ENCODE data around the gene CASP10.
A peak's percentile ranks its signal among the peaks of the same experiment; 100 is the strongest.

The CASP10 gene

DNA sequence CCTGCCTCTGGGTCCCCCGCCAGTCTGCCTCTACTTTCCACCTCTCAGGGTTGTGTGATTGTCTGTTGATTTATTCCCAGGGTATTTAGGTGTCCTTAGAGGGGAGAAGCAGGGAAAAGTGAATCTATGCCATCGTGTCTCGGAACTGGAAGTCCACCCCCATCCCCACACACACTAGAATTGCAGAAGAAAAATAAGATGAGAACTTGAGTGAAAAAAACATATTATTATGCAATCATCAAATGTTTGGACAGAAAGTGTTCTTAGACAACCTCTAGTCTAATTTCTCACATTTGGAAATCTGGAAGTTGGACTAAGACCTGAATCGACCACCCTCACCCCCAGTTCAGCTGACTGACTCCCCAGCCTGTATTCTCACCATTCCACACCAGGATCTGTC, 63.3 kb downstream of the CASP10 start:
- H3K36me3 Mint-ChIP-seq (ENCODE audit: low read depth) = peaks cover 57% of the 10 kb centered on the region
- H3K27ac Mint-ChIP-seq = no peak overlapping the region
- peaks cover 42% of the 10 kb centered on the region for H3K4me1 Mint-ChIP-seq (ENCODE audit: low read depth)
- H3K4me3 Mint-ChIP-seq = no peak overlapping the region
- H3K27me3 Mint-ChIP-seq (ENCODE audit: low read depth) = no peaks in the 10 kb centered on the region
- H3K9me3 Mint-ChIP-seq = peaks cover 20% of the 10 kb centered on the region

GRCh38 chr2:201248288-201248844, 65.4 kb downstream of the CASP10 start:
- Mint-ChIP-seq H3K27ac (no peak overlapping the region), H3K4me1 (ENCODE audit: low read depth) (peaks cover 48% of the 10 kb centered on the region), H3K36me3 (ENCODE audit: low read depth) (peaks cover 50% of the 10 kb centered on the region), H3K9me3 (peaks cover 17% of the 10 kb centered on the region), H3K4me3 (no peak overlapping the region), H3K27me3 (ENCODE audit: low read depth) (no peaks in the 10 kb centered on the region)

GRCh38 chr2:201249889-201250288, 66.9 kb downstream of the CASP10 start:
- Mint-ChIP-seq H3K4me3 (no peak overlapping the region), H3K27me3 (ENCODE audit: low read depth) (no peaks in the 10 kb centered on the region), H3K27ac (no peak overlapping the region), H3K36me3 (ENCODE audit: low read depth) (peaks cover 52% of the 10 kb centered on the region), H3K9me3 (peaks cover 17% of the 10 kb centered on the region), H3K4me1 (ENCODE audit: low read depth) (peaks cover 52% of the 10 kb centered on the region)

DNA sequence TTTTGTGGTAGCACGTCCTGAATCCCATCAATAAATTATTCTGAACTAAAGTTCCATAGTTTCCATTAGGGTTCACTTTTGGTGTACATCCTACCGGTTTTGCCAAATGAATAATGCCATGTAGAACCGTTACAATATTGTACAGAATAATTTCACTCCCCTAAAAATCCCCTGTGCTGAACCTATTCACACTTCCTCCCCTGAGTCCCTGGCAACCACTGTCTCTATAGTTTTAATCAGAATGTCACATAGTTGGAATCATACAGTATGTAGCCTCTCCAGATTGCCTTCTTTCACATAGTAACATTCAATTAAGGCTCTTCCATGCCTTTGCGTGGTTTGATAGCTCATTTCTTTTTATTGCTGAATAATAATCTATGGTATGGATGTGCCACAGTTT, 67.8 kb downstream of the CASP10 start:
- H3K27ac Mint-ChIP-seq = peak overlapping the region; percentile 8

GRCh38 chr2:201254081-201254730, 71.3 kb downstream of the CASP10 start:
- Mint-ChIP-seq H3K4me3 (peak overlapping the region; percentile 55), H3K36me3 (ENCODE audit: low read depth) (peaks cover 36% of the 10 kb centered on the region), H3K27me3 (ENCODE audit: low read depth) (no peaks in the 10 kb centered on the region), H3K4me1 (ENCODE audit: low read depth) (peaks cover 65% of the 10 kb centered on the region), H3K9me3 (peaks cover 17% of the 10 kb centered on the region), H3K27ac (peak overlapping the region; percentile 94)

More for the DNA sequence above, 67.8 kb downstream of the CASP10 start:
- H3K4me1 Mint-ChIP-seq (ENCODE audit: low read depth) = peaks cover 56% of the 10 kb centered on the region
- peaks cover 17% of the 10 kb centered on the region for H3K9me3 Mint-ChIP-seq
- H3K4me3 Mint-ChIP-seq = no peak overlapping the region
- no peaks in the 10 kb centered on the region for H3K27me3 Mint-ChIP-seq (ENCODE audit: low read depth)
- peaks cover 52% of the 10 kb centered on the region for H3K36me3 Mint-ChIP-seq (ENCODE audit: low read depth)

DNA sequence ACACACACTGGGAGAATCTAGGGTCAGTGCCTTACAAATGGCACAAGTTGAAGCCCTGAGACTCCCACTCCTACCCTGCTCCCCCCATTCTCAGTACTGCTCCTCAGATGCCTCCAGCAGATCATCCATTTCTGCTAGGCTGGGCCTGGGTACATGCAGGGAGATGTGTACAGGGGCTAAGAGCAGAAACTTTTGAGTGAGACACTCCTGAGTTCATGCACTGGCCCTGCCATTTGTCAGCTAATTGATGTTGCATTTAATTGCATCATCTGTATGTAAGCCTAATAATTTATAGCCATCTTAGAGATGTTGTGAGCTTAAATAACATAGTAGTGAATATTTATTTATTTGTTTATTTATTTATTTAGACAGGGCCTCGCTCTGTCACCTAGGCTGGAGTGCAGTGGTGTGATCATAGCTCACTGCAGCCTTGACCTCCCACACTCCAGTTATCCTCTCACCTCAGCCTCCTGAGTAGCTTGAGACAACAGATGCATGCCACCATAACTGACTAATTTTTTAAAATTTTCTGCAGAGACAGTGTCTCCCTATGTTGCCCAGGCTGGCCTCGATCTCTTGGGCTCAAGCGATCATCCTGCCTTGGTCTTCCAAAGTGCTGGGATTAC, 72.6 kb downstream of the CASP10 start:
- peaks cover 62% of the 10 kb centered on the region for H3K4me1 Mint-ChIP-seq (ENCODE audit: low read depth)

DNA sequence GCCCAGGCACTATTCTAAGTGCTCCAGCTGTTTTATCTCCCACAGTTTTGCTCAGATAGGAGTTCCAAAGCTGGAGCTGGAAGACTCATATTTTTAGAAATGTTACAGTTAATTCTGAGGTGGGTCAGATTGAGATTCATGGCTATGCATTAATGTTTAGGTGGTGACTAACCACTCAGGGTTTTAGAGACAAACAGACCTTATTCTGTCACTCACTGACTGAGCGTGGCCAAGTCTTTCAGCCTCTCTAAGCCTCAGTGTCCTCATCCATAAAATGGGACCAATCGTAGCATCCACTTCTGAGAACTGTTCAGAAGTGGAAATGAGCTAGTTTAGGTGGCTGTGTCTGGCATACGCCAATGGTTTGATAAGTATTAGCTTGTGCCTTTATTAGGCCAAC, 73.1 kb downstream of the CASP10 start:
- H3K4me3 Mint-ChIP-seq = no peak overlapping the region
- no peaks in the 10 kb centered on the region for H3K27me3 Mint-ChIP-seq (ENCODE audit: low read depth)
- peak overlapping the region; percentile 97 for H3K27ac Mint-ChIP-seq
- H3K9me3 Mint-ChIP-seq = peaks cover 4% of the 10 kb centered on the region
- H3K36me3 Mint-ChIP-seq (ENCODE audit: low read depth) = peaks cover 23% of the 10 kb centered on the region
- peaks cover 57% of the 10 kb centered on the region for H3K4me1 Mint-ChIP-seq (ENCODE audit: low read depth)

More for the DNA sequence above, 72.6 kb downstream of the CASP10 start:
- H3K27ac Mint-ChIP-seq = peak overlapping the region; percentile 97
- H3K27me3 Mint-ChIP-seq (ENCODE audit: low read depth) = no peaks in the 10 kb centered on the region
- H3K9me3 Mint-ChIP-seq = peaks cover 9% of the 10 kb centered on the region
- peak overlapping the region; percentile 15 for H3K4me3 Mint-ChIP-seq
- H3K36me3 Mint-ChIP-seq (ENCODE audit: low read depth) = peaks cover 26% of the 10 kb centered on the region

GRCh38 chr2:201257381-201257955, 74.5 kb downstream of the CASP10 start:
- Mint-ChIP-seq H3K27ac (peak overlapping the region; percentile 97), H3K4me1 (ENCODE audit: low read depth) (peaks cover 50% of the 10 kb centered on the region), H3K9me3 (no peaks in the 10 kb centered on the region), H3K27me3 (ENCODE audit: low read depth) (no peaks in the 10 kb centered on the region), H3K4me3 (peak overlapping the region; percentile 91), H3K36me3 (ENCODE audit: low read depth) (peaks cover 24% of the 10 kb centered on the region)

GRCh38 chr2:201257956-201258665, 75.2 kb downstream of the CASP10 start:
- Mint-ChIP-seq H3K27ac (peak overlapping the region; percentile 97), H3K9me3 (no peaks in the 10 kb centered on the region), H3K4me3 (peak overlapping the region; percentile 91), H3K4me1 (ENCODE audit: low read depth) (peaks cover 49% of the 10 kb centered on the region), H3K27me3 (ENCODE audit: low read depth) (no peaks in the 10 kb centered on the region), H3K36me3 (ENCODE audit: low read depth) (peaks cover 25% of the 10 kb centered on the region)

DNA sequence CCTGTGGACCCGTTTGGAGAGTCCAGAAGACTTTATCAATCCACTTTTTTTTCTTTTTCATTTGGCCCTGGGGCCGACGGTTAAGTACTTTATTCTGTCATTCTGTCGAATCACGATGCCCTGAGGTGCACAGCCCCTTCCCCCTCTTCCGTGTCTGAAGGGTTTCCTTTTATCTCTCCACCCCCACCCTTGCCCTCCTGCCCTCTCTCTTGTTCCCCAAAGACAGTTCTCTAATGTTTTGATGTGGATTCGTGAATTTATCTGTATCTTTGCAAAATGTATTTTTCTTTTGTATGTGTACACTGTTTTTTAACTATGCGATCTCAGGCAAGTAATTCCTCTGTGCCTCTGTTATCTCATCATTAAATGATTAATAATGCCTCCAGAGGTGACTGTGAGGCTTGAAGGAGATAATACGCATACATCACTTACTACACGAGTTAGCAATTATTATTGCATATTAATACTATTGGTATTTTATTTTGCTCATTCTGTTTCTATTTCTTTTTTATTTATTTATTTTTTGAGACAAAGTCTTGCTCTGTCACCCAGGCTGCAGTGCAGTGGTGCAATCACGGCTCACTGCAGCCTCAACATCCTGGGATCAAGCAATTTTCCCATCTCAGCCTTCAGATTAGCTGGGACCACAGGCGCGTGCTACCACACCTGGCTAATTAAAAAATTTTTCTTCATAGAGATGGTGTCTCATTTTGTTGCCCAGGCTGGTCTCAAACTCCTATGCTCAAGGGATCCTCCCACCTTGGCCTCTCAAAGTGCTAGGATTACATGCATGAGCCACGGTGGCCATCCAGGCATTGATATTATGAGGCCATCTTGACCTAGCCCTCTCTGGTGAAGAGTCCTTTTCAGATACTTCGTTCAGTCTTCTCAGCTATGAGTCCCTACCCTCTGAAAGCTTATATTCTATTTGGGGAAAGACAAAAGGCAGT, 76.0 kb downstream of the CASP10 start:
- Mint-ChIP-seq H3K27me3 (ENCODE audit: low read depth) (no peaks in the 10 kb centered on the region), H3K27ac (peak overlapping the region; percentile 97), H3K36me3 (ENCODE audit: low read depth) (peaks cover 27% of the 10 kb centered on the region), H3K4me3 (peak overlapping the region; percentile 91), H3K4me1 (ENCODE audit: low read depth) (peaks cover 53% of the 10 kb centered on the region), H3K9me3 (no peaks in the 10 kb centered on the region)

DNA sequence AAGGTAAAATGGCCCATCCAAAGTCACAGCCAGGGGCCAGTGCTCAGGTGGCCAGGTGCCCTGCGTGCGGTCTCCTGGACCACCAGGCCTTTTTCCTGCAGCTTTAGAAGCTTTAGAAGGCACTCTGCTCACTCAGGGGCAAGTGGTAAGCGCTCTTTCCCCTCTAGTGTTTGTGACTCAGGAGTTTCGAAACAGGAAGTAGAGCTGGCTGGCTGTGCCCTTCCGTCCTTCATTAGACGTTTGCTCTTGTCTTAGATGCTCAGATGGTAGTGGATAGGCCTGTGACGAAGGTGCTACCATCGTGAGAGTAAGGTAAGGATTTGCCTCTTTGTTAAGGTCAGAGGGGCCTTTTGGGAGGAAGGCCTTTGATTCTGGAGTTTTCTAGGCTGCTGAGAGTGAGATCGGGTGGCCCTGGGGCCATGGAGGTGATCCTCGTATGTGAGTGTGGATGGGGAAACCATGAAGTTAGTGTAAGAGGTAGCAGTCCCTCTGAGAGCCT, 77.4 kb downstream of the CASP10 start, which contains the start of gene CASP8:
CASP8 (plus strand) TSS at position 235 of the 499 bp plus-strand sequence. CDS start 5,951 bp downstream, outside the sequence.
- peak within 1 kb of the TSS; percentile 94 for H3K4me3 Mint-ChIP-seq
- peaks cover 50% of the 10 kb centered on the region for H3K4me1 Mint-ChIP-seq (ENCODE audit: low read depth)

DNA sequence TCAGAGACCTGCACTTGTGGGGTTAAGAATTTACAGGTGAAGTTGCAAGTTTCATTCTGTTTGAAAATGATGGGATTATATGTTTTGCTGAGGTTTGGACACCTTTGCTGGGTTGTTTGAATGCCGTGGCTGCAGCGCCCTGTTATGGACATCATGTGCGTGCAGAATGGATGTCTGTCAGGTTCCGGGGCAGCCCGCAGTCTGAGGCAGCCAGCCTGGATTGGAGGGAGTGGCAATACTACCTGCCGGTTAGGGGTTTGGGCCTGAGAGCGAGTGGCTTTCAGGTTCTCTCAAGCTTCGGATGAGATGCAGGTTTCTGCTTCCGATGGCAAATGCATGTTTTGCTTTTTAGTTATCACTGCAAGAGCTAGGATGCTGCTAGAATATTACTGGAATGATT, 78.5 kb downstream of the CASP10 start:
- no peaks in the 10 kb centered on the region for H3K9me3 Mint-ChIP-seq
- H3K36me3 Mint-ChIP-seq (ENCODE audit: low read depth) = peaks cover 30% of the 10 kb centered on the region
- H3K27ac Mint-ChIP-seq = peak overlapping the region; percentile 97
- no peaks in the 10 kb centered on the region for H3K27me3 Mint-ChIP-seq (ENCODE audit: low read depth)
- peaks cover 57% of the 10 kb centered on the region for H3K4me1 Mint-ChIP-seq (ENCODE audit: low read depth)
- peak overlapping the region; percentile 94 for H3K4me3 Mint-ChIP-seq

More for the DNA sequence above, 77.4 kb downstream of the CASP10 start, which contains the start of gene CASP8:
- H3K9me3 Mint-ChIP-seq = no peaks in the 10 kb centered on the region
- H3K36me3 Mint-ChIP-seq (ENCODE audit: low read depth) = peaks cover 22% of the 10 kb centered on the region
- peak within 1 kb of the TSS; percentile 97 for H3K27ac Mint-ChIP-seq
- no peaks in the 10 kb centered on the region for H3K27me3 Mint-ChIP-seq (ENCODE audit: low read depth)

DNA sequence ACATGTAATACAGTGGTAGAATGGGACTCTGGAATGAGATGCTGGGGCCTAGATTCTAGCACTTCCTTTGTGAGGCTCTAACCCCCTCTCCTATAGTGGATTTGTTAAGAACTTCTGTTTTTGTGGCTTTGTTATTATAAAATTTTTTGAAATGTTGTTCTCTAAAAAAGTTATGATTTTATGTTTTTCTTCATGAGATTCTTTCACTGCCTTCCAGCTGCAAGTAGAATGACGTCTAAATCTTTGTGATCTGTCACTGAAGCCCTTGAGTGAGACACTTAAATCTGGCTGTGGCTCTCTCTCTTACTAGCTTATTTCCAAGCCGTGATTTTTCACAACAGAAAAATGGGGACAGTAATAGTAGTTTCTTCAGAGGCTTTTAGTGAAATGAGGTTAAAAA, 79.0 kb downstream of the CASP10 start:
- peak overlapping the region; percentile 97 for H3K27ac Mint-ChIP-seq
- H3K4me1 Mint-ChIP-seq (ENCODE audit: low read depth) = peaks cover 59% of the 10 kb centered on the region
- H3K36me3 Mint-ChIP-seq (ENCODE audit: low read depth) = peaks cover 34% of the 10 kb centered on the region
- peak overlapping the region; percentile 94 for H3K4me3 Mint-ChIP-seq
- H3K9me3 Mint-ChIP-seq = no peaks in the 10 kb centered on the region
- no peaks in the 10 kb centered on the region for H3K27me3 Mint-ChIP-seq (ENCODE audit: low read depth)
